ENCODE results near the gene ZNF638.

Gene ZNF638

GRCh38 chr2:71456617-71457016, 125.0 kb downstream of the ZNF638 start:
- DNase-seq = no peak

GRCh38 chr2:71457123-71457915, 125.7 kb downstream of the ZNF638 start:
- no peak for DNase-seq

- DNase-seq = no peak
Observed at GRCh38 chr2:71457923-71458322, 126.3 kb downstream of the ZNF638 start.

GRCh38 chr2:71458413-71459083, 127.0 kb downstream of the ZNF638 start:
- no peak for DNase-seq

- DNase-seq = no peak
Observed at GRCh38 chr2:71459084-71459431, 127.5 kb downstream of the ZNF638 start.

GRCh38 chr2:71460056-71460455, 128.5 kb downstream of the ZNF638 start:
- DNase-seq = no peak

GRCh38 chr2:71460595-71461303, 129.2 kb downstream of the ZNF638 start:
- no peak for DNase-seq

GRCh38 chr2:71461304-71461671, 129.7 kb downstream of the ZNF638 start:
- DNase-seq = no peak

- DNase-seq = no peak
Observed at GRCh38 chr2:71462056-71462605, 130.5 kb downstream of the ZNF638 start.

GRCh38 chr2:71462641-71463341, 131.2 kb downstream of the ZNF638 start:
- no peak for DNase-seq

- no peak for DNase-seq
Observed at GRCh38 chr2:71463342-71463654, 131.7 kb downstream of the ZNF638 start.

- DNase-seq = no peak
Observed at GRCh38 chr2:71464389-71464788, 132.8 kb downstream of the ZNF638 start.

GRCh38 chr2:71465356-71465755, 133.8 kb downstream of the ZNF638 start:
- DNase-seq = no peak

GRCh38 chr2:71465961-71466300, 134.3 kb downstream of the ZNF638 start:
- no peak for DNase-seq

- DNase-seq = no peak
Observed at GRCh38 chr2:71466301-71467179, 135.0 kb downstream of the ZNF638 start.

GRCh38 chr2:71467180-71467815, 135.7 kb downstream of the ZNF638 start:
- no peak for DNase-seq

- DNase-seq = no peak
Observed at GRCh38 chr2:71468279-71469015, 136.9 kb downstream of the ZNF638 start.

GRCh38 chr2:71469403-71470398, 138.1 kb downstream of the ZNF638 start:
- no peak for DNase-seq

GRCh38 chr2:71471276-71471675, 139.7 kb downstream of the ZNF638 start:
- DNase-seq = no peak

- DNase-seq = no peak
Observed at GRCh38 chr2:71472019-71472418, 140.4 kb downstream of the ZNF638 start.

Data from stimulated activated naive CD4-positive, alpha-beta T cell treated with Interleukin-2 at 50 U/mL for 16 hours (primary cell).